GM18867 (cell line): ENCODE data around the gene MACF1.
"Not testable (repeated sequence)": the region's sequence is repeated elsewhere in the genome, so short reads cannot be mapped to it uniquely, and the experiment has no call there.

Experiments used
- ATAC-seq: cut with Tn5 transposase; IDR thresholded peaks from one replicate; pipeline ENCODE4 v1.9.1; 2021; ENCODE audit warnings: mild to moderate bottlenecking, moderate library complexity; ENCODE audit not compliant: unreplicated experiment

The MACF1 gene

GRCh38 chr1:39505289-39505688 is 300.8 kb downstream of the MACF1 start:
- ATAC-seq: no peak

DNA sequence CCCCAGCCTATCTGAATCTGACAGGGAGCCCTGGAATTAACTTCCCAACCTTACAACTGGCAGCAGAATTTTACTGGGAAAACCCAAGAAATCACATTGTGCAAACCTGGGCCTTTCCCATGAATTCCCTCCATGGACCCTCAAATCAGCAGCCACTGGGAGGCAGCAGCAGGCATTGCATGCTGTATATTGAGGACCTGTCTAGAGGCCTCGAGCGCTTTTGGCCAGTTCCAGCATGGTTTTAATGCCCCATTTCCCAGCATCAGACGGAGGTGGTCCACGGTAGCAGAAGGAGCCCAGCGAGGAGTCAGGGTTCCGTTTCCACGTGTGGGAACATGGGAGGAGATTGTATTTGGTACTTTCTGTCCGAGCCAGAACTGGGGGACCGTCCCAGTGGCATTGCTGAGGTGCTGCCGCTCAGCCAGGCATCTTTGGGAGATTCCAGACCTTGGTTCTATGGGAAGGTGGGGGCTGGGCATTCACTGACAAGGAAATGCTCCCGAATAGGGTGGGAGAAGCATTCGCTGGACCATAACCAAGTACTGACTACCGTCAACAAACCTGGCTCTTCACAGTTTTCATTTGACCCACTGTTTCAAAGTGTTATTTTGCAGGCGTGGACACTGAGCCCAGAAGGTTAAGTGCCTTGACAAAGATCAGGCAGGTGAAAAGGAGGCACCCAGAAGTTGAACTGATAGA is 302.9 kb downstream of the MACF1 start:
- ATAC-seq: no peak

DNA sequence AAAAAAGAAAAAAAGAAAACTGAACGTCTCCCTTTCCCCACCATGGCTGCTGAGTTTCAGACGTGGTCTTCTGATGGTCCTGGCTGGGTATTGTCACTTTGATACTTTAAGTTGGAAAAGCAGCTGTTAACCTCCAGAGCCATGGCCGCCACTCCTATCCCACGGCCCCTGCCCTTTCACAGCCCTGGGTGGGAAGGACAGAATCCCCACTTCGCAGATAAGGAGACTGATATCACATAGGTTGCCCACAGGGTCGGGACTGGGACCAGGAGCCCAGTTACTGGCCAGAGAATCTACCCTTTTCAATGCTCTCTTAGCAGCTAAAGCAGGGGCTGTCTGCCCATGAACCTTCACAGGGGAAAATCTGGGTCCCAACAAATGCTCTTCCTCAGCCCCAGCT is 303.8 kb downstream of the MACF1 start:
- ATAC-seq: no peak

DNA sequence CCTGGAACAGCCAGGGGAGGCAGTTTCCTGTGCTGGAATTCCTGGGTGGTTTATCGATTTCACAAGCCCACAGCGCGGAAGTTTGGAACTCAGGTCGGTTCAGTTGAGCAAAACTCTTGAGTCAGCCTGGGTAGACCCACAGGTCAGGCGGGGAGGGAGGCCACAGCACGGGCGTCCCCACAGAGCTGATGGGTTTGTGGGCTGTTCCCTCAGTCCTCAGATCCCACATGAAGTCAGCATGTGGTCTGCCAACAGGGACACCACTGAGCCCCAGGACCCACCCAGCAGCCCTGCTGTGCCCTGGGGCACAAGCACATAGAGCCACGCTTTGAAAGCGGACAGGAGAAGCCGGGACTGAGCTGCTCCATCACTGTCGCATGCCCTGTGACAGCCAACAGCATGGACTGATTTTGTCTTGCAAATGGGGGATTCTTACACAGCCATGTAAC is 304.4 kb downstream of the MACF1 start:
- ATAC-seq: peak; percentile 21

GRCh38 chr1:39509360-39510009 is 305.0 kb downstream of the MACF1 start:
- ATAC-seq: peak; percentile 59

DNA sequence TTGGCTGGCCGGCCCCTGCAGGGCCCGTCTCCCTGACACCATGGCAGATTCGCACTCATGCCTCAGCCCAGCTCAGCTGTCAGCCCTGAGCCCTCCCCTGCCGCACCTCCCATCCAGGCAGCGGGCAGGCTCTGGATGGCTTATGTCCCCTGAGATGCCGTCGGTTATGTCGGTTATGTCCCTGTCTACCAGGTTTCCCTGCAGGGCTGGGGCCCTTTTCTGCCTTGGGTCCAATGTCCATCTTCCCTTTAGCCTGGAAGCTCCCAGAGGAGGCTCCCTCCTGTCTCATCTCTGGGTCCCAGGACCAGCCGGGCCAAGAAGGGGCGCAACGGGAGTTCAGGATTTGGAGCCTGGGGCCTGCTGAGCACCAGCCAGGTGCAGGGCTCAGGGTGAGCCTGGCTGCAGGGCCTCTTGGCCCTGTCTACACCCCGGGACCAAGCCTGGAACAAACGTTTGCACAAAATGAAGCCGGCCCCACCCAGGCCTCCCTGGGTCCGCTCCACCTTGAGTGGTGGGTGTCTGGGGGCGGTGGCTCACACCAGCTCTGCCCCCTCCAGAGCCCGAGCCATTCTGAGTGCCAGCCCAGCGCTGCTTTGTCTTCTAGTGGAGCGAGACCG is 306.2 kb downstream of the MACF1 start:
- not testable (repeated sequence) for ATAC-seq

DNA sequence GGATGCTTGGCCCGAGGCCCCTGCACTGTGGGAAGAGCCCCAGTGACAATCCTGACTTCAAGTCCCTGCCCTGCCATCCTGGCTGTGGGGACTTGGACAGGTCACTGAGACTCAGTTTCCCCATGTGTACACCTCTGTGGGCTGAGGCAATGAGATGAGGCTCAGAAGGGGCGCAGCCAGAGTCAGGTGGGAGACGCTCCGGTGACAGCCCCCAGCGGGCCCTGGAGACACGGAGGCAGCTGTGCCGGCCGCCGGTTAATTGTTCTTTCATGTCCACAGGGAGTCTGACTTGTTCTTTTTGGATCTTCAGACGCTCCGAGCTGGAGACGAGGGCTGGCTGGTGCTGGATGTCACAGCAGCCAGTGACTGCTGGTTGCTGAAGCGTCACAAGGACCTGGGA is 307.0 kb downstream of the MACF1 start:
- ATAC-seq: not testable (repeated sequence)

DNA sequence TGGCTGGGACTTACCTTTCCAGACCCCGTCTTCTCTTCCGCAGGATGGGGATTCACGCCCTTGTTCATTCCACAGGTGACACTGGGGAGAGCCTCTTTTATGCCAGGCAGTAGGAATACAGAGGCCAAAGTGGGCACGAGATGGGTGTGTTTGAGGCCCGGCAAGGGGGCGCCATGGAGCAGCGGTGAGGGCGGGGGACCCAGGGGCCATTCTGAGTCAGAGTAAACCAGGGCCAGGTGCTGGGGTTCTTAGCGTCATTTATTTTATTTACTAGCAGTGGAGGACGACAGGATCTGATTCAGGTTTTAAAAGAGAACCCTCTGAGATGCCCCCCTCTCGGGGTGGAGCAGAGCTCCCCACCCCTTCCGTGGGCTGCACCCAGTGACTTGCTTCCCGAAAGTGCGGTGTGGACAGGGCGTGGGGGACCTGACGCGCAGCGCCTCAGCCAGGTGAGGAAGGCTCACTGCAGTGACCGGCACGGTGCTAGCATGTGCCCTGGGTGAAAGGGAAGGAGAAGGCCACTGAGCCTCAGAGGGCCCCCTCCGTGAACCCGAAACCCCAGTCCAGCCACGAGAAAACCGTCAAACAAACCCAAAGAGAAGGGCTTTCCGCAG is 307.8 kb downstream of the MACF1 start:
- not testable (repeated sequence) for ATAC-seq

DNA sequence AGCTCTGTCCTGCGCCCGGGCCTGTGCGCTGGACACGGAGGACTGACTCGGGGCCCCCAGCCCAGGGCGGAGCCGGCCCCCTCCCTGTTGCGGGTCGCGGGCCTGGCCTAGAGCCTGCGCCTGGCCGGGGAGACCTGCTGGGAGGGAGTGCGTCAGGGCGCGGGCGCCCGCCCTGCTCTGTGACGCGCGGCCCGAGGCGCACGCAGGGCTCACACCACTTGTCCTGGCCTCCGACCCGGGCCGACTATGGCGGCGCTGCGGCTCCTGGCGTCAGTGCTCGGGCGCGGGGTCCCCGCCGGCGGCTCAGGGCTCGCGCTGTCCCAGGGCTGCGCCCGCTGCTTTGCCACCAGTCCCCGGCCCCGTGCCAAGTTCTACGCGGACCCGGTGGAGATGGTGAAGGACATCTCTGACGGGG is 310.2 kb downstream of the MACF1 start:
- not testable (repeated sequence) for ATAC-seq

DNA sequence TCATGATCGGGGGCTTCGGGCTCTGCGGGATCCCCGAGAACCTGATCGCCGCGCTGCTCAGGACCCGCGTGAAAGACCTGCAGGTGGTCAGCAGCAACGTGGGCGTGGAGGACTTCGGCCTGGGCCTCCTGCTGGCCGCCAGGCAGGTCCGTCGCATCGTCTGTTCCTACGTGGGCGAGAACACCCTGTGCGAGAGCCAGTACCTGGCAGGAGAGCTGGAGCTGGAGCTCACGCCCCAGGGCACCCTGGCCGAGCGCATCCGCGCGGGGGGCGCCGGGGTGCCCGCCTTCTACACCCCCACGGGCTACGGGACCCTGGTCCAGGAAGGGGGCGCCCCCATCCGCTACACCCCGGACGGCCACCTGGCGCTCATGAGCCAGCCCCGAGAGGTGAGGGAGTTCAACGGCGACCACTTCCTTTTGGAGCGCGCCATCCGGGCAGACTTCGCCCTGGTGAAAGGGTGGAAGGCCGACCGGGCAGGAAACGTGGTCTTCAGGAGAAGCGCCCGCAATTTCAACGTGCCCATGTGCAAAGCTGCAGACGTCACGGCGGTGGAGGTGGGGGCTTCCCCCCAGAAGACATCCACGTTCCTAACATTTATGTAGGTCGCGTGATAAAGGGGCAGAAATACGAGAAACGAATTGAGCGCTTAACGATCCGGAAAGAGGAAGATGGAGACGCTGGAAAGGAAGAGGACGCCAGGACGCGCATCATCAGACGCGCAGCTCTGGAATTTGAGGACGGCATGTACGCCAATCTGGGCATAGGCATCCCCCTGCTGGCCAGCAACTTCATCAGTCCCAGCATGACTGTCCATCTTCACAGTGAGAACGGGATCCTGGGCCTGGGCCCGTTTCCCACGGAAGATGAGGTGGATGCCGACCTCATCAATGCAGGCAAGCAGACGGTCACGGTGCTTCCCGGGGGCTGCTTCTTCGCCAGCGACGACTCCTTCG is 310.9 kb downstream of the MACF1 start:
- ATAC-seq: not testable (repeated sequence)

GRCh38 chr1:39516841-39517240 is 312.3 kb downstream of the MACF1 start:
- ATAC-seq: not testable (repeated sequence)

DNA sequence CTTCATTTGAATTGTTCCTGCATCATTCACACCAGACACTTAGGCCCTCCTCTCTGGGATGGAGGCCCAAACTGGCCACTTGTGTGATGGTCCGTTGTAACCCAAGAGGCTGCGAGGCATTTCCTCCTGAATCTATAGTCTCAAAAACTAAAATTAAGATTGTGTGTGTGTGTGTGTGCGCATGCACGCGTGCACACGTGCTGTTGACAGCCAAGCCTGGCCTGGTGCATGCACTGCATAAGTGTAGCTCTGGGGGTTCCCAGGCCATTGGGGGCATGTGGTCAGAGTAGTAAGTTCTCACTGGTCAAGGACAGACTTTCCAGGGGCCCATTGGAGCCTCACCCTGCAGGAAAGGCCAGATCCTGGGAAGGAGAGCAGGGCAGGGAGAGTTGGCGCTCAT is 313.4 kb downstream of the MACF1 start:
- not testable (repeated sequence) for ATAC-seq

DNA sequence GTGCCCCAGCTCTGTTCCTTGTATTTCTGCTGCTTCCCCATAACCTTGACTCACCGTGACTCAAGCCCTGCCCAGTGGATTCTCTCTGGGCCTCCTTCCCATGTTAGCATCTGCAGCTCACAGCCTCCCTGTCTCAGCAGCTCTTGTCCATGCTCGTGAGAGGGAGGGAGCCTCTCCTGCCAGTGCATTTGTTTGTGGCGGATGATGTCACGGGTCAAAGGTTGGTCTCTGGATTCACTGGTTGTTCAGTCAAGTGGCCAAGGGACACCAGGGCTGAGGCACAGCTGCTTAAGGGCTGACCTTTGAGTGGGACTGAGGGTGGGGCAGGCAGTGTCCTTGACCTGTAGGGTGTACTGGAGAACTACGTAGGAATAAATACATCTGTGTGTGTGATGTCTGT is 314.9 kb downstream of the MACF1 start:
- not testable (repeated sequence) for ATAC-seq

DNA sequence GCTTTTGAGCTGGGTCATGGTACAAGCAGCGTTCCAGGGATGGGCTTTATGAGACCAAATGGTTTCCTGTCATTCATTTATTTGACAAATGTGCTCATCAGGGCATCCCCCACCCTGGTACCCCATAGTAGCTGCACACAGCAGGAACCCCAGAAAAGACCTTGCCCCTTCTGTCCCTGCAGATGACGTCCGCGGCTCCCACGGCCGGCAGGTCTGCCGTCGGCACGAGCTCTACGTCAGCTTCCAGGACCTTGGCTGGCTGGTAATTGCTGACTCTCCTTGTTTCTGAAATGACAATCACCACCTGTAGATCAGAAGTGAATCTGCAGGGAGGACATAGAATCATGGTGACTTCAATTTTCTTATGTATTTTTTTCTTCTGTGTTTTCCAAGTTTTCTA is 317.7 kb downstream of the MACF1 start:
- ATAC-seq: not testable (repeated sequence)

- no peak for ATAC-seq
Measured at GRCh38 chr1:39522661-39523567, 318.4 kb downstream of the MACF1 start.

GRCh38 chr1:39524171-39524570 is 319.7 kb downstream of the MACF1 start:
- no peak for ATAC-seq

DNA sequence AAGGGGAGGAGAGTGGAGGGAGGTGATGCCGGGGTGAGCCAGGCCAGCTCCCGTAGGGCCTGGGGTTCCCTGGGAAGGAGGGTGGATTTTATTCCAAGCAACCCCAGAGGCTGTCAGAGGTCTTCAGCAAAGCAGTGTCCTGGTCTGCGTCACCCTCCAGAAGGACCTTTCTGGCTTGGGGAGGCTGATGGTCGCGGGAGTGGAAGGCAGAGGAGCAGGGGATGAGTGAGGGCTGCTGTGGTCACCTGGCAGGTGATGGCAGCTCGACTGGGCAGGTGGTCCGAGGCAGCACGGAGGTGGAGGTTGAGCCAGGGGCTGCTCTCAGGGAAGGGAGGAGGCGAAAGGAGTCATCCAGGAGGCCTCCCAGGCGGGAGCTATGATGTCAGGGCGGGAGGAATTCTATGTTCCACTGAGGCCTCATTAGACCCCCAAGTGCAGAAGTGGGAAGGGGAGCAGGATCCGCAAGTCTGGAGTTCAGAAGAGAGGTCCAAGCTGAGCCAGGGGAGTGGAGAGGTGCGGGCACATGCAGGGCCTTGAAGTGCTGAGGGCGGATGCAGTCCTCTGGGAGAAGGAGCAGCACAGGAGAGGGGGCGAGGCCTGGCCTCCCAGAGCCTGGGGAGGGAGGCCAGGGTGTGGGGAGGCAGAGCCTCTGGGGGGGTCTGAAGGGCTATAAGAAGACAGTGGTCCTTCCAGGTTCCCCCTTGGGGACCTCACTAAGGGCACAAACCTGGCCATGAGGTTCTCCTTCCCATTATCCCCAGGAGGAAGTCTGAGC is 320.3 kb downstream of the MACF1 start:
- no peak for ATAC-seq

DNA sequence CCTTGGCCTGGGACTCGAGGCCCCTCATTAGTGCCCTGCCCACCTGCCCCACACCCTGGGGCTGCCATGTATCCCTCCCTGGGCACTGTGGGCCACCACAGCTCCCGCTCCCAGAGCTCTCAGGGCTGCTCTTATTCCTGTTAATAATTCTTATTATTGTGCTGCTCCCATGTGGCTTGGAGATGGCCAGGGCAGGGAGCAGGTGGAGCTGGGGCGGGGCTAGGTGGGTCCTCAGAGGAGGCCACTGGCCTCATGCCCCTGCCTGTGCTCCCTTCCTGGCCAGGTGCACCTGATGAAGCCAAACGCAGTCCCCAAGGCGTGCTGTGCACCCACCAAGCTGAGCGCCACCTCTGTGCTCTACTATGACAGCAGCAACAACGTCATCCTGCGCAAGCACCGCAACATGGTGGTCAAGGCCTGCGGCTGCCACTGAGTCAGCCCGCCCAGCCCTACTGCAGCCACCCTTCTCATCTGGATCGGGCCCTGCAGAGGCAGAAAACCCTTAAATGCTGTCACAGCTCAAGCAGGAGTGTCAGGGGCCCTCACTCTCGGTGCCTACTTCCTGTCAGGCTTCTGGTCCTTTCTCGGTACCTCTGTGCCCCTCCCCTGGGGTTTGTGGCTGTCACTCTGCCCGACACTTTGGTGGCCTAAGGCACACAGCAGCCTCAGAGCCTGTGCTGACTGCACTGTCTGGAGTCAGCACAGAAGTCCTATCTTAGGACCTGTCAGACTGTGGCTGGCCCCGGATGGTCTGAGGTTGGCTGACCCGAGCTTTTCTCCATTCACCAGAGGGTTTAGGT is 321.1 kb downstream of the MACF1 start:
- peak; percentile 95 for ATAC-seq
